Effector memory CD8-positive, alpha-beta T cell (primary cell): ENCODE measurements around the gene GRB2.
"Not testable (repeated sequence)": the region's sequence is repeated elsewhere in the genome, so short reads cannot be mapped to it uniquely, and the experiment has no call there.

Source experiments
- ATAC-seq: fragments of 150-1000 bp; cut with Tn5 transposase; replicated peaks from 2 replicates; pipeline ENCODE4 v1.10.0; 2021; ENCODE audit warnings: mild to moderate bottlenecking, moderate library complexity
- DNase-seq, 3 experiments: peaks; one replicate each; pipeline ENCODE4 v3.0.0; 2021
- H3K27ac Mint-ChIP-seq, 2 donors: one replicate each; pipeline ENCODE4 v1.8.0; 2022; ENCODE audit warnings: mild to moderate bottlenecking in 2 of 2, mixed read lengths in 2 of 2, moderate library complexity in 2 of 2
- H3K27me3 Mint-ChIP-seq, 2 donors: one replicate each; pipeline ENCODE4 v1.8.0; 2022; ENCODE audit warnings: mixed read lengths in 2 of 2
- H3K36me3 Mint-ChIP-seq: one replicate; pipeline ENCODE4 v1.8.0; 2022; ENCODE audit warnings: mild to moderate bottlenecking, moderate library complexity, mixed read lengths; ENCODE audit not compliant: insufficient read depth
- H3K4me1 Mint-ChIP-seq, 2 donors: one replicate each; pipeline ENCODE4 v1.8.0; 2022; ENCODE audit warnings: low read depth in 2 of 2, mixed read lengths in 2 of 2
- H3K4me3 Mint-ChIP-seq, 2 donors: one replicate each; pipeline ENCODE4 v1.8.0; 2022; ENCODE audit warnings: mild to moderate bottlenecking in 2 of 2, mixed read lengths in 2 of 2, moderate library complexity in 2 of 2
- H3K9me3 Mint-ChIP-seq, 2 donors: one replicate each; pipeline ENCODE4 v1.8.0; 2022; ENCODE audit warnings: mixed read lengths in 2 of 2

GRB2 gene

DNA sequence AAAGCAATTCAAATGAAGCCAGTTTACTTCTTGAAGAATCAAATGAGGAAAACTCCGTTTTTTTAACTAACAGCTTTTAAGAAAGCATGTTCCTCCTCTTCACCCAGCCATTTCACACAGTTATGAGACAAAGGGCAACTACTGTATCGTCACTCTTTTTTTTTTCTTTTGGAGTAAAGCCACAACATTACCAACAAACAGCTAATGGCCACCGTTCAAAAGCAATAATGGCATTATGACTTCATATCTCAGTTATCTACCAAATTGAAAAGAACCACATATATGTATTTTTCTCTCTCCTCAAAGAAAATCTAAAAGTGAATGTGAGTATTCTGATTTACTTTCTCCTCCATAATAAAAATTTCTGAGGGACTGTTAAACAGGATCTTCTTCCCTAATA, 14.5 kb downstream of the GRB2 start:
- H3K36me3 Mint-ChIP-seq, result peaks cover 61% of the 10 kb centered on the region

DNA sequence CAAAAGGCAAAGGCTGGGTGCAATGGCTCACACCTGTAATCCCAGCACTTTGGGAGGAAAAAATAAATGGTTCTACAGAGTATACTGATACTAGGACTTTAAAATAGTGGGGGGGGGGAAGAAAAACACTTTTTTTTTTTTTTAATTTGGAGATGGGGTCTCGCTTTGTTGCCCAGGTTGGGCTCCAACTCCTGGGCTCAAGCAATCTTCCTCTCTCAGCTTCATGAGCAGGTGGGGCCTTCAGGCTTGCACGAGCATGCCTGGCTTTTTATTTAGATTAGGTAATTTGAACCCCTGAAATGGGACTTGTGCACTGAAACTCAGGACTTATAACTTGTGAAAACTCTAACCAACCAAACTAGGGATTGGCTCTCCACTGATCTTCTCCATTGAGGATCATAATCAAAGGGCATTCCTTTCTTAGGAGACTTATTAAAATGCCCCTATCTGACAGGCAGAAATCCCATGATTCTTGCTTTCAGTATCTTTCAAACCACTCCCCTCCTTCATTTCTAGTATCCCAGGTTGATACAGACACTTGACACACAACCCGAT, 16.9 kb downstream of the GRB2 start:
- ATAC-seq (no peak), DNase-seq (no peak)
- Mint-ChIP-seq H3K27ac (peak overlapping the region in 1 of 2 donors; percentile 79), H3K4me3 (peak overlapping the region in 1 of 2 donors; percentile 22), H3K4me1 (peaks cover 36 to 52% of the 10 kb centered on the region in 2 donors), H3K9me3 (no peaks in the 10 kb centered on the region), H3K36me3 (peaks cover 65% of the 10 kb centered on the region), H3K27me3 (no peaks in the 10 kb centered on the region)

More for the DNA sequence above, 14.5 kb downstream of the GRB2 start:
- DNase-seq (no peak), ATAC-seq (no peak)
- Mint-ChIP-seq H3K27ac (no peak overlapping the region), H3K4me1 (peaks cover 48 to 73% of the 10 kb centered on the region in 2 donors), H3K4me3 (no peak overlapping the region), H3K27me3 (no peaks in the 10 kb centered on the region), H3K9me3 (no peaks in the 10 kb centered on the region)

DNA sequence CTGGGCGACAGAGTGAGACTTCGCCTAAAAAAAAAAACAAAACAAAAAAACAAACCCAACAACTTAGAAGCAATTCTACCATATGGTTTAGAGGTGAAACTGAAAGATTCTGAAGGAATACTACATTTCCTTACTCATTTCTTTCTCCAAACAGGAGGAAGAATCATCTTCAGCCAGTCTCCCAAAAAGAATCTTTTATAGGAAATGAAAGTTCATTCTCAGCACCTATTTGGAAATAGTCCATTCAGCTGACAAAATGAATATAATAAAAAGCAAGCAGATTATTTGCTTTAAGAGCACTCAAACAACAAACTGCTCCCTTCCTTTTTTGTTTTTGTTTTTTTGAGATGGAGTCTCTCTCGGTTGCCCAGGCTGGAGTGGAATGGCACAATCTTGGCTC, 17.7 kb downstream of the GRB2 start:
- Mint-ChIP-seq H3K27ac (peak overlapping the region in 1 of 2 donors; percentile 79), H3K27me3 (no peaks in the 10 kb centered on the region), H3K4me3 (no peak overlapping the region), H3K9me3 (no peaks in the 10 kb centered on the region), H3K4me1 (peaks cover 32 to 51% of the 10 kb centered on the region in 2 donors), H3K36me3 (peaks cover 59% of the 10 kb centered on the region)
- DNase-seq, result no peak
- no peak for ATAC-seq

DNA sequence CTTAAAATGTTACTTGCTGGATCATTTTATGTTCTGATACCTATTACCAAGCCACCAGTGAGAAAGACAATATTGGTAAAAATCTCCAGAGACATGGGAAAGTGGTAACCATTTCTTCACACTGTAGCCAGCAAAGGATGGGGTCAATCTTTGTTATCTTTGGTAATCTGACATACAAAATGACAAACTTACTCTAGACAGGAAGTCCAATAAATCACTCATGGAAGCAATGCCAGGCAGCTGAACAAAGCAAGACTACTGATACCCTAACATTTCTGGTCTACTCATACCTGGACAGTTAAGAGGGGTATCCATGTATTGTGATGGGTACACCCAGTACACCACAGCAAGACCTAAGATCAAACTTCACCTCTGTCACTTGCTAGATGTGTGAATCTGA, 19.0 kb downstream of the GRB2 start:
- Mint-ChIP-seq H3K9me3 (no peaks in the 10 kb centered on the region), H3K4me3 (peak overlapping the region in 1 of 2 donors; percentile 46), H3K27ac (peak overlapping the region in 1 of 2 donors; percentile 77), H3K27me3 (no peaks in the 10 kb centered on the region), H3K36me3 (peaks cover 55% of the 10 kb centered on the region), H3K4me1 (peaks cover 25 to 44% of the 10 kb centered on the region in 2 donors)
- DNase-seq (no peak), ATAC-seq (no peak)

DNA sequence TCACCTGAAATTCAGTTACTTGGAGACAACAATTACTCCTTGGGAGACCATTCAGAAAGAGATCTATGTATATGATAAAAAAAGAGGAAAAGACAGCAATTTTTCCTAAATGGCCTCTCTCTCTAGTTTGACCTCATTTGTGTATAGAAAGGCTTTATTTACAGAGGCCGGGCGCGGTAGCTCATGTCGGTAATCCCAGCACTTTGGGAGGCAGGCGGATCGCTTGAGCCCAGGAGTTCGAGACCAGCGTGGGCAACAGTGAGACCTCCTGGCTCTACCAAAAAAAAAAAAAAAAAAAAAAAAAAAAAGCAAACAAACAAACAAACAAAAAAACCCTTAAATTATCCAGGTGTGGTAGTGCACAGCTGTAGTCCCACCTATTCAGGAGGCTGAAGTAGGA, 20.7 kb downstream of the GRB2 start:
- ATAC-seq (no peak), DNase-seq (no peak)
- Mint-ChIP-seq H3K27ac (peak overlapping the region; percentile 23 to 25), H3K36me3 (peaks cover 40% of the 10 kb centered on the region), H3K27me3 (no peaks in the 10 kb centered on the region), H3K4me1 (peaks cover 26 to 44% of the 10 kb centered on the region in 2 donors), H3K9me3 (no peaks in the 10 kb centered on the region), H3K4me3 (peak overlapping the region in 1 of 2 donors; percentile 52)

DNA sequence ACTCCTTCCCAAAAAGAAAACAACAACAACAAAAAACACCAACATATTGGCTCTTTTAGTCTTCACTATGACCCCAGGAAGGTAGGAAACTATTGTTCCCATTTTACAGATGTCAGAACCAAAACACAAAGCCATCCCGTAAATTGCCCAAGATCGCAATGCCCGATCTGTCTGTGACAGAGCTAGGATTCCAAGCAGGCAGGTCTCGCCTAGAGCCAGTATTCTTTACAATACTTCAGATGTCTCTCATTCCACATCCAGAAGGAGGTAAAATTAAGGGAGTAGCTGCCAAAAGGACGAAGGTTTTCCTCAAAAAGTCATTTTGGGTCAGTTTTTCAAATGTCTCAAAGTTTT, 21.7 kb downstream of the GRB2 start:
- no peak overlapping the region for H3K27ac Mint-ChIP-seq
- H3K36me3 Mint-ChIP-seq, result peaks cover 38% of the 10 kb centered on the region
- no peak overlapping the region for H3K4me3 Mint-ChIP-seq
- no peaks in the 10 kb centered on the region for H3K27me3 Mint-ChIP-seq
- no peak for ATAC-seq
- DNase-seq, result no peak
- peaks cover 22 to 40% of the 10 kb centered on the region in 2 donors for H3K4me1 Mint-ChIP-seq
- no peaks in the 10 kb centered on the region for H3K9me3 Mint-ChIP-seq

DNA sequence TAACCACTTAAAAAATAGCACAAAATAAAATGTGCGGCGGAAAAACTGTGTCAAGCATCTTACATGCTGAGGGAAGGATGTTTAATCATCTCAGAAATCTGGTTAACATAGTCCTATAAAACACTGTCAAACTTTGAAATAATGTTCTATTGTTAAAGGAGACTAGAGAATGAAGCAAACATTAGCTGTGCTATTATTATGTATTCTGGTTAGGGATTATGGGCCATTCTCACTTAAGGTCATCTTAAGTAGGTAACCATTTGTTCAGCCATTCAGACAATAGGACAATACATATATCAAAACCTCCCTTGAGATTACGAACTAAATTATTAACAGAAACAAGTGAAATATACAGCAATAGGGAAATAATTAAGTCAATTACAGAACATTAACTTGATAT, 24.7 kb downstream of the GRB2 start:
- Mint-ChIP-seq H3K27me3 (no peaks in the 10 kb centered on the region), H3K36me3 (peaks cover 37% of the 10 kb centered on the region), H3K27ac (no peak overlapping the region), H3K4me1 (peaks cover 32 to 39% of the 10 kb centered on the region in 2 donors), H3K4me3 (peak overlapping the region in 1 of 2 donors; percentile 22), H3K9me3 (no peaks in the 10 kb centered on the region)
- ATAC-seq, result no peak
- no peak for DNase-seq

DNA sequence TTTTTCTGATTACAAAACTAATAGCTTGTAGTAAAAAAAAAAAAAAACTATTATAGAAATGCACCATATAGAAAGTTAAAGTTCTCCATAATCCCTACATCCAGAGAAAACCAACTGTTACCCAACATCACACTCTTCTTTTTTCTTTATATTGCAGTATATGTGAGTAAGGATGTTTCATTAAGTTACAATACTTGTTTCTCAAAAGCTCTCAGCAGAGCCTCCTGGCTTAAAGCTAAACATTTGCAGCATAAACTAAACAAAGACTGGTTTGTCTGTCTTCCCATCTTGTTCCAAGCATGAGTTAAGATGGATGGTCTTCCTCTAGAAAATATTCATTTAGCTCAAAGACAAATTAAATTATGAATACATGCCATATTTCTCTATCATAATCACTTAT, 25.2 kb downstream of the GRB2 start:
- Mint-ChIP-seq H3K4me3 (peak overlapping the region in 1 of 2 donors; percentile 22), H3K36me3 (peaks cover 39% of the 10 kb centered on the region), H3K27ac (no peak overlapping the region), H3K27me3 (no peaks in the 10 kb centered on the region), H3K9me3 (no peaks in the 10 kb centered on the region), H3K4me1 (peaks cover 34 to 42% of the 10 kb centered on the region in 2 donors)
- ATAC-seq (no peak), DNase-seq (no peak)

DNA sequence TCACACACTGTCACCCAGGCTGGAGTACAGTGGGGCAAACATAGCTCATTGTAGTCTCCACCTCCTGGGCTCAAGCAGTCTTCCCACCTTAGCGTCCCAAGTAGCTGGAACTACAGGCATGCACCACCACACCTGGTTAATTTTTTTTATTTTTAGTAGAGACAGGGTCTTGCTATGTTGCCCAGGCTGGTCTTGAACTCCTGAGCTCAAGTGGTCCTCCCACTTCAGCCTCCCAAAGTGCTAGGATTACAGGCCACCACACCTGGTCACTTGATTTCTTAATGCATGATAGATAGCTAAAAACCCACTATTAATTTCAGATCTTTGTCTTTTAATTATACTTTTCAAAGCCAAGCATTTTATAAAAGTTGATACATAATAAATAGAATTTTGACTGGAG, 26.1 kb downstream of the GRB2 start:
- not testable (repeated sequence) for H3K9me3 Mint-ChIP-seq, H3K27ac Mint-ChIP-seq, H3K4me3 Mint-ChIP-seq, H3K27me3 Mint-ChIP-seq, DNase-seq, ATAC-seq
- Mint-ChIP-seq H3K4me1 (peaks cover 37 to 51% of the 10 kb centered on the region in 2 donors), H3K36me3 (peaks cover 40% of the 10 kb centered on the region)

DNA sequence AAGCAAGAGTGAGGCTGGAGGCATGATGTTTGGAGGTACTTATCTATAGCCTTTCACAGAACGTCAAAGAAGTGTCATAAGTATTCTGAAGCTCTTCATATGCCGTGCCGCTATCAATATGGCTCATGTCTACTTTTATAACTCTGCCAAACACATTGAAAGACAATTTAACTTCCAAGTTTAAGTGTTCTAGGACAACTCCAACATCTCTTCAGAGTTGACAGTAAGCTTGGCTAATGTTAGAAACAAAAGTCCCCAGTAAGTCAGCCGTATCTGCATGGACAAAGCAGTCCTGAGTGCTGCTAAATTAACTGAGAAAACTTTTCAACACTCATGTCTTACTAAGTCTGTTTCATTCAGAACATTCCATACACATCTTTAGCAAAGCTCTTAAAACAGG, 32.2 kb downstream of the GRB2 start:
- Mint-ChIP-seq H3K27ac (no peak overlapping the region), H3K4me3 (no peak overlapping the region), H3K4me1 (peaks cover 44 to 60% of the 10 kb centered on the region in 2 donors), H3K36me3 (peaks cover 54% of the 10 kb centered on the region), H3K27me3 (no peaks in the 10 kb centered on the region), H3K9me3 (no peaks in the 10 kb centered on the region)
- ATAC-seq (no peak), DNase-seq (no peak)

DNA sequence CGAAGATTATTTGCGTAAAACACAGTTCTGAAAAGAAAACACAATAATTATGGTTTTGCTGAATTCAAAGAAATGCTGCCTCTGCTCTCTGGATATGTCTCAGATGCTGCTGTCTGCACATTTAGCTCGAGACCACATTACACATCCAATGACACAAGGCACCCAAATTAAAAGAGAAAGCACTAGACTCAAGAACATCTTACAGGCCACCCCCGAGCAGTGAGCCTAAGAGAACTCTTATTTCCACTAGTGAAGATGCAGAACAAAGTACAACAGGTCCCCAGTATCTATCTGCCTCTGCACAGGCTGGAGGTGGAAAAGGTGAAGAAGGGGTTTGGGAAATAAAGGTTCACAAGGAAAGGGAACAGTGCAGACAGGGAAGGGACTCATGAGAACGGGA, 33.5 kb downstream of the GRB2 start:
- H3K36me3 Mint-ChIP-seq, result peaks cover 49% of the 10 kb centered on the region
- H3K4me1 Mint-ChIP-seq, result peaks cover 44 to 62% of the 10 kb centered on the region in 2 donors
- no peaks in the 10 kb centered on the region for H3K9me3 Mint-ChIP-seq
- no peaks in the 10 kb centered on the region for H3K27me3 Mint-ChIP-seq
- peak overlapping the region; percentile 55 to 87 for H3K27ac Mint-ChIP-seq
- ATAC-seq (no peak), DNase-seq (no peak)
- peak overlapping the region; percentile 43 to 49 for H3K4me3 Mint-ChIP-seq

DNA sequence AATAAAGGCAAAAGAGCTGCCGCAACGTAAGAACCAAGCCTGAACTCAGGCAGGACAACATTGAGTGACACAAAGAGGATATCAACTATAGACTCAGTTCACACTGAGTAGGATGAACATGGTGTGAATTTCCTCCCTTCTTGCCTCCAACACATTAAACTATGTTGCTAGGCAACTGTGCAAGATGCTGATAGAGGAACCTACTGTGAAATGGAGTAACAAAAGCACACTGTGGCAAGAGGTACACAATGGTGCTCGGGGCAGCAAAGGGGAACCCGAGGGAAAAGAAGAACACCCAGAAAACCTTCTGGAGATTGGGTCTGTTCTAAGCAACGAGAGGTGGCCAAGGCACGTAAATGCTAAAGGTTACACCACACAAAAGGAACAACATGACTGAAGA, 34.1 kb downstream of the GRB2 start:
- peak; percentile 59 for ATAC-seq
- no peak for DNase-seq

DNA sequence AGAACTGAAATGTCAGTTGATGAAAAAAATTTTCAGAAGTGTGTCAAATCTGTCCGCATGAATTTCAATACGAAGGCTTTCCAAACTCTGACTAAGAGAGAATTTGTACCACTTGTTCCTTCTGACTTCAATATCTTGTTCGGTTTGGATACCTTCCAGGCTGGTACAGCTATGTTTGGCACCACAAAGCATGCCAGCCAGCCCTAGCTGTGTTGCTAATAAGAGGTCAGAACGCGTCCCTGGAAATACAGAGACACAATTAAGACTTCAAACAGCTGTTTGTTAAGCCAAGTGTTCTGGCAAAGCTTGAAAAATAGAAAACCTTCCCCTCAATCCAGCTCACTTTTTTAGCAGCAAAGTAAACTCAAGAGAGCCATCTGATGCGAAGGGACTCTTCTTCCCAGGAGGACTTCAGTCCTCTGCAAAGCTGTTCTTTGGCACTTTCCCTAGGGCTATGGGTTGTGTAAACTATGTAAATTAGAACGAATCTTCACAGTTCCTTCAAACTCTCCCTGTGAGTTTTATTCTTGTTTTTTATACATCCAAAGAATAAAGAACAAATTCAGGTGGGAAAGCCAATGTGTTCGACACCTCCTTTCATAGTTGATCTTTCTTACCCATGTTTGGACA, 35.1 kb downstream of the GRB2 start:
- Mint-ChIP-seq H3K4me3 (peak overlapping the region in 1 of 2 donors; percentile 18), H3K27ac (peak overlapping the region in 1 of 2 donors; percentile 55)
- ATAC-seq, result no peak

More for the DNA sequence above, 34.1 kb downstream of the GRB2 start:
- H3K9me3 Mint-ChIP-seq, result no peaks in the 10 kb centered on the region
- peaks cover 46 to 63% of the 10 kb centered on the region in 2 donors for H3K4me1 Mint-ChIP-seq
- no peaks in the 10 kb centered on the region for H3K27me3 Mint-ChIP-seq
- H3K4me3 Mint-ChIP-seq, result peak overlapping the region; percentile 43 to 49
- H3K36me3 Mint-ChIP-seq, result peaks cover 43% of the 10 kb centered on the region
- H3K27ac Mint-ChIP-seq, result peak overlapping the region; percentile 55 to 87

More for the DNA sequence above, 35.1 kb downstream of the GRB2 start:
- H3K27me3 Mint-ChIP-seq, result no peaks in the 10 kb centered on the region
- peaks cover 33% of the 10 kb centered on the region for H3K36me3 Mint-ChIP-seq
- no peak for DNase-seq
- H3K9me3 Mint-ChIP-seq, result no peaks in the 10 kb centered on the region
- H3K4me1 Mint-ChIP-seq, result peaks cover 52 to 70% of the 10 kb centered on the region in 2 donors
